ENCODE results near the gene GABRR2.

GRCh38 chr6:89278956-89279355 is 36.1 kb downstream of the GABRR2 start:
- TF ChIP-seq CTCF (conservative IDR thresholded peaks at IDR 0.05; ENCODE audit: low read length) = no peak
- no peak for TF ChIP-seq EZH2phosphoT487 (IDR thresholded peaks at IDR 0.05; ENCODE audit: borderline replicate concordance)

Data from Loucy (cell line).